MV-4-11 (cell line): Measurements from ENCODE around the gene OLR1.
"Not testable (repeated sequence)": the region's sequence is repeated elsewhere in the genome, so short reads cannot be mapped to it uniquely, and the experiment has no call there.

Experiments
- DNase-seq: peaks from one replicate; lab custom pipeline; 2025; lab: John Stamatoyannopoulos, UW

The OLR1 gene

DNA sequence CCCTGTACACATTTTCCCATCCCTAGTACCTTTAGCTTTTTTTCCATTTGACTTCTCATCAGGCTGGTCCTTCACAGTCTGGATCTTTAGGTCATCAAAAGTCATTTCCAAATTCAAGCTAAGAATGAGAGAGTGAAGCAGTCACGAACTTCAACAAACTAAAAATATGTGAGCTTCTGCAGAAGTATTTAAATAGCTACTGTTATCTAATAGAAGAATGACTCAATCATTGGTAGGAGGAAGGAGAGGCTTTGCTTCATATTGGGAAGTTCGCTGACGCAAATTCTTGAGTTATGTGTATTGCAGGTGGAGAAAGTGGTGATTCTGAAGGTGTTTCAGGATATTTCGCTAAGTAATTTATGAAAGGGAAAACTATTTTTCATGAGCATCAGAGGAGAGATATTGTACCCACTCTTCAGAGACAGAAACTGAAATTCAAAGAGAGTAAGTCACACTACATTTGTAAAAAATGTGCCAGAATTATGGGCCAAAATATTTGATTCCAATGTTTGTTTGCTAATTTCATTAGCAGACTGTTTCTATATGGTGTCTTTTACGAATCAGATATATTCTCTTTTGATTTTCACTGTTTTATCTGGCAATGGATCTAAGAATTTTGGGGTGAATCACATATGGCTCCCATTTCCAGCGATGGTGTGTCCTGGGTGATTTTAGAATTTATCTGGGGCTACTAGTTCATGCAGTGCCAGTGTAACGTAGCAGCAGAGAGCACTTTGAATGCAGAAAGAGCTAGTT lies at the start of gene OLR1:
TSS of gene OLR1 (minus strand) at position 160 of the 756 bp plus-strand sequence. CDS start at position 105, 55 bp downstream.
- peak; percentile 28 for DNase-seq

DNA sequence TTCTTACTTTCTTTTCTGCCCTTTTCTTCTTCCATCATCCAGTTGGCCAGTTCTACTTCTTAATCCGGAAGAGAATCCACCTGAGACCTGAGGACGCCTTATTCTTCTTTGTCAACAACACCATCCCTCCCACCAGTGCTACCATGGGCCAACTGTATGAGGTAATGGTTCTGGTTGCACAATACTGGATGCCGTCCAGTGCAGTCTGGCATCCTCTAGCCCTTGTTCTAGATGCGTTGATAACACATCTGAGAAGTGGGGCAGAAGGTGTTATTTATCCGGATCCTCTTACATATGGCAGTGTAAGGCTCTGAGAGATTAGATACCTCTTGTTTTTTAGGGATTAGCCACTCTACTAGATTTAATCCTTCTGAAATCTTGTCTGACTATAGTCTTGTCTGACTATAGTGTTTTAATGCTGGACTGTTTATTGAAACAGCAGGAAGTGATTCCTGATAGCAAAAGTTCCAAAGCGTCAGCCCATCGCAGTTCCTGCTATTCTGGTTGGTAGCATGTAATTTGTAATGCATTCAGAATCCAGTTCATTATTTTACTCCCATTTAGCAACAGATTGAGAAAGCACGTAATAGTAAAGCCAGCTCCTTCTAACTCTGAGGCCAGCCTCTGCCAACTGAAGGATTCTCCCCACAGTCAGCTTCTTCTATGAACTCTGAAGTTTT lies 48.6 kb upstream of the OLR1 start:
- DNase-seq = no peak

DNA sequence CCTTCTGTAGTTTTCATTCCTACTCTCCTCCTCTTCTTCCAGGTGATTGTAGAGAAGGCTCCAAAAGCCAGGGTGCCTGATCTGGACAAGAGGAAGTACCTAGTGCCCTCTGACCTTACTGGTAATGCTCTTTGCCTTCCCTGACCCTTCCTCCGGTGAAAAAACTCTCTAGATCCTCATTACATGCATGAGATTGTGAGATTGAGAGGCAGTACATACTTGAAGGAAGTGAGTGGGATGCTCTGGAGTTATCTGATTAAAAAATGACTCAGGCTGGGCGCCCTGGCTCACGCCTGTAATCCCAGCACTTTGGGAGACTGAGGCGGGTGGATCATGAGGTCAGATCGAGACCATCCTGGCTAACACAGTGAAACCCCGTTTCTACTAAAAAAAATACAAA lies 46.1 kb upstream of the OLR1 start:
- DNase-seq = no peak

- DNase-seq = not testable (repeated sequence)
Observed at GRCh38 chr12:10215946-10216345, 44.0 kb upstream of the OLR1 start.

- no peak for DNase-seq
Observed at GRCh38 chr12:10215436-10215835, 43.5 kb upstream of the OLR1 start.

GRCh38 chr12:10214895-10215267 lies 42.9 kb upstream of the OLR1 start:
- DNase-seq = no peak

- DNase-seq = no peak
Observed at GRCh38 chr12:10214136-10214894, 42.4 kb upstream of the OLR1 start.

DNA sequence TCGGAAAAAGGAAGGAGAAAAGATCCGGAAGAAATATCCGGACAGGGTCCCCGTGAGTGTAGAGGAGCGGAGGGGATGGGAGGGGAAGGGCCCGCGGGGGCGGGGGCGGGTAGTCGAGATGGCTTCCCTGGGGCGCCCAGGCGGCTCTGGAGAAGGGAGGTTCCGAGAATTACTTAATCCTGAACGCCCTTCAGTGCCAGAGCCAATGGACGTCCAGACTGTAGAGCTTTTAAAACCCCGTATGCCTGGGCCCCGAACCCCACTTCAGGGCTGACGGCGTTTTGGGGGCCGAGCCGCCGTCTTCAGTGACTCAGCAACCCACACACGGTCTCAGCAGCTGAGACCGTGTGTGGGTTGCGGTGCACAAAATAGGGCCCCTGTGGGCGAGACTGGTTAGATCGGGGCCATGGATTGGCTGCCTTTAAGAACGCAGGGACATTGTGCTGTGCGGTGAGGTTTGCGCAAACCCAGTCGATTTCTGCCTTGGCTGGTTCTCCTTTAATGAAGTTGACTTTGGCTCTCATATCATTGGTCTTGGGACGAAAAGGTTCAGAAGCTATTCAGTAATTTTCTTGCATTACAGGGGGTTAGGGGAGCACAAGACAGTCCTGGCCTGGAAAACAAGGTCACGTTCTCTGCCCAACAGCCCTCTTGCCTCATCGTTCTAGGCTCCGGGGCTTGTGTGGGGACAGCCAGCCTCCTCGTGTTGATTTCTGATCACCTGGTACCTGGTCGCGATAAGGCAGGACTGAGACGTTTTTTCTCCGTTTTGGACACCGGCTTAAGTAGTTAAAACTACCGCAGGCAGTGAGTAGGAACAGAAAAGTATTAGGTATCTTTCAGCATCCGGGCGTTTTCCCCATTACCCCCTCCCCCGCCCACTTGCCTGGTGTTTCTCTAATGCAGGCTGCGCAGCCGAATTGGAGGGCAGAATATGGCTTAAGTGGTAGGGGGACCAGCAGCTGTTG lies 41.5 kb upstream of the OLR1 start:
- peak; percentile 94 for DNase-seq

GRCh38 chr12:10212739-10213131 lies 40.8 kb upstream of the OLR1 start, which contains the start of gene GABARAPL1:
TSS of gene GABARAPL1 (plus strand) at chr12:10212877. CDS start at chr12:10213130, 253 bp downstream.
- DNase-seq = peak; percentile 61

DNA sequence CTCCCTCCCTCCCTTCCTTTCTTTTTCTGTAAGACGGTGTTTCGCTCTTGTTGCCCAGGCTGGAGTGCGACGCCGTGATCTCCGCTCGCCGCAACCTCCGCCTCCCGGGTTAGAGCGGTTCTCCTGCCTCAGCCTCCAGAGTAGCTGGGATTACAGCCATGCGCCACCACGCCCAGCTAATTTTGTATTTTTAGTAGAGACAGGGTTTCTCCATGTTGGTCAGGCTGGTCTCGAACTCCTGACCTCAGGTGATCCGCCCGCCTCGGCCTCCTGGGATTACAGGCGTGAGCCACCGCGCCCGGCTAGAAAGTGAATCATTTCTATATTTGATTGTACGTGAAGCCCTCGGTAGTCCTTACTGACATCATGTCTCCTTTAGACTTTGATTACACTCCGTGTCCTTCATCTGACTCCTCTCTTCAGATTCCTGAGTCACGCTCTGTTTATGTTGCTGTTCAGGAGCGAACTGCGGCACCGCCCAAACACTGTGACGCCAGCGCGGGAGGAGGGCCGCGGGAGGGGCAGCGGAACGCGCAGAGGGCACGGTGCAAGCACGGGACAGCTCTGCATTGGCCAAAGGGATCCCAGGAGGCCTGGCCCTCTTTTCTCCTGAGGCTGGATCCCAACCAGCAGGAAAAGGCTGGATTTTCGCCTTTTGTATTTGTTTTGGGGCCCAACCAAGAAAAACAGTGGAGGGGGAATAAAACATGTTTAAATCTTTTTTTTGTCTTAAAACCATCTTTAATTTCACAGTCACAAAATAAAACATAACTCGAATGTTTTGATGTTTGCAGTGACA lies 40.2 kb upstream of the OLR1 start:
- peak; percentile 87 for DNase-seq

GRCh38 chr12:10211101-10211939 lies 39.4 kb upstream of the OLR1 start:
- DNase-seq = no peak

- DNase-seq = no peak
Observed at GRCh38 chr12:10210225-10210624, 38.3 kb upstream of the OLR1 start.

DNA sequence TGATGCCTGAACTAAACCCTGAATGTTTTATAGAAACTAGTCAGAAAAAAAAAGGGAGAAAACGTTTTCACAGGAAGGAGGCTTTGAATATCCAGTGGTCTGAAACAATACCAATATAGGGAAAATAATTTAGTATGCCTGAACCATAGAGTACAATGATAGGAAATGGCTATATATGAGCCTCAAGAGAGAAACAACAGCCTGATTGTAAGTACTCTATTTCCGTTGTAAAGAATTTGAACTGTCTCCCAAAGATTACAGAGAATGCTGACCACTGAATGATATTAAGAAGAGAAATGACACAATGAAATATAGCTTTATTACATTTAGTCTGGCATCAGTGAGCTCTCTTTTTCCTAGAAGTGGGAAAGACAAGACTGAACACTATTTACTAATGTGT lies 35.2 kb upstream of the OLR1 start:
- no peak for DNase-seq

DNA sequence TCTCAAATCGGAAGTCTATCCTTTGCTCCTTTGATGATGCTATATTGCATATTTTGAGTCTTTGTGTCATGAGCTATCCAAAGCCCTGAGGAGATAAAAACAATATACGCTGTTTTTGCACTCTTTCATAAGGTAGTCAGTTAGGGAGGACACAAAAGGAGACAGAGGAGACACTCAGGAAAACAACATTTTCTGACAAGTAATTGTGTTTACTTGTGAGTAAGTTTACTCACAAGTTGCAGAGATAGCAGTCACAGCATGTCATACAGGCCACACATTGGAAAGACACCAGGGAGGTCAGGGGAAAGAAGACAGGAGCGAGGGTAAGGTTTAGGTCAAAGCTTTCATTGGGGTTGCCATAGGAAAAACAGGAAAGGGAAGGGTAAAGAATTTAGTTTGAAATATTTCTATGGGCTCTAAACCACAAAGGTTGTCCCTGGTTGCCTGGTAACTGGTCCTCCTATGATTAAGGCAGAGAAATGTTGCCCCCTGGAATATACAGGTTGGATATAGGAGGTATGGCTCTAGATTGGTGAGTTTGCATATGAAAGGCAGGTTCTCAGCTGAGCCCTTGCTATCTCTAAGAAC lies 33.4 kb upstream of the OLR1 start:
- DNase-seq = no peak

GRCh38 chr12:10204495-10204894 lies 32.6 kb upstream of the OLR1 start:
- not testable (repeated sequence) for DNase-seq

- DNase-seq = peak; percentile 83
Observed at GRCh38 chr12:10197879-10198278, 25.9 kb upstream of the OLR1 start.

GRCh38 chr12:10196210-10196609 lies 24.3 kb upstream of the OLR1 start:
- peak; percentile 73 for DNase-seq

GRCh38 chr12:10194160-10194670 lies 22.3 kb upstream of the OLR1 start:
- no peak for DNase-seq

- no peak for DNase-seq
Observed at GRCh38 chr12:10191865-10192264, 19.9 kb upstream of the OLR1 start.
